WERI-Rb-1 (cell line): Measurements from ENCODE around the gene POLA1.

Source experiments
- DNase-seq: peaks from one replicate; pipeline ENCODE4 v3.0.0-alpha.2; 2020
- H3K27ac ChIP-seq: fragments of 250-450 bp; sonication (Bioruptor Pico); 2 replicates; pipeline ENCODE4 v1.5.1; 2020; ENCODE audit warnings: mild to moderate bottlenecking, moderate library complexity
- H3K27me3 ChIP-seq: fragments of 250-450 bp; sonication (Bioruptor Pico); 2 replicates; pipeline ENCODE4 v1.5.1; 2021; ENCODE audit warnings: mild to moderate bottlenecking, low read depth, moderate library complexity; ENCODE audit not compliant: insufficient read depth, severe bottlenecking
- H3K36me3 ChIP-seq: fragments of 250-450 bp; sonication (Bioruptor Pico); 2 replicates; pipeline ENCODE4 v1.5.1; 2020; ENCODE audit warnings: mild to moderate bottlenecking, moderate library complexity
- H3K4me3 ChIP-seq: 2 replicates; pipeline ENCODE4 v1.5.1; 2011; ENCODE audit warnings: low read depth, mild to moderate bottlenecking, control low read depth, low read length
- H3K9me3 ChIP-seq: fragments of 250-450 bp; sonication (Bioruptor Pico); 2 replicates; pipeline ENCODE4 v1.5.1; 2021; ENCODE audit warnings: mild to moderate bottlenecking, moderate library complexity; ENCODE audit not compliant: severe bottlenecking
- CTCF ChIP-seq: IDR thresholded peaks from 2 replicates; pipeline ENCODE4 v1.5.1; 2011; ENCODE audit warnings: low read depth, mild to moderate bottlenecking, control low read depth, inconsistent platforms, low read length

The POLA1 gene

DNA sequence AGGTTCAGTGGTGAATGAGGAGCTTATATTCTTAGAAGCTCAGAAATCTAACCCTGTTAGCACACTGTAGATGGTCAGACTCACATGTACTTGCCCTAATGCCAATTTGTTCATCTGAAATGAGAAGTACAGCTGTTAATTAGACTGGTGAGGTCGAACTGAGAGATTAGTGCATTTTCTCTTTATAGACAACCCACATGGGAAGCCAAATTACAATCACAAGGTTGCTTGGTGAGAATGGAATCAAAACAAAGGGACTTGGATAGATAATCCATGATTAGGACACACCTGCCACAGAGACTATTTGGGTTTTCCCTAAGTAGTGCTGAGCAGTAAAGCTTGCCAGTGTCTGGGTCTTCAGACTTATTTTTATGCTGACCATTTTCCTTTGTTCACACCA lies 88.3 kb downstream of the POLA1 start:
- Histone ChIP-seq H3K36me3 (peaks cover 3% of the 10 kb centered on the region; the same call in 1 of the 2 replicates), H3K27ac (no peak overlapping the region), H3K27me3 (no peaks in the 10 kb centered on the region), H3K9me3 (no peaks in the 10 kb centered on the region), H3K4me3 (no peak overlapping the region)
- DNase-seq: no peak
- TF ChIP-seq CTCF: no peak

- H3K36me3 ChIP-seq: no peaks in the 10 kb centered on the region
- H3K9me3 ChIP-seq: no peaks in the 10 kb centered on the region
- DNase-seq: no peak
- no peak overlapping the region for H3K27ac ChIP-seq
- H3K27me3 ChIP-seq: no peaks in the 10 kb centered on the region
- no peak overlapping the region for H3K4me3 ChIP-seq
- TF ChIP-seq CTCF: no peak
These were observed 95.3 kb downstream of the POLA1 start for GRCh38 chrX:24789047-24789446.

- Histone ChIP-seq H3K4me3 (no peak overlapping the region), H3K9me3 (no peaks in the 10 kb centered on the region), H3K36me3 (no peaks in the 10 kb centered on the region), H3K27ac (no peak overlapping the region), H3K27me3 (no peaks in the 10 kb centered on the region)
- no peak for DNase-seq
- TF ChIP-seq CTCF: no peak
These were observed 96.4 kb downstream of the POLA1 start for GRCh38 chrX:24790166-24790565.

DNA sequence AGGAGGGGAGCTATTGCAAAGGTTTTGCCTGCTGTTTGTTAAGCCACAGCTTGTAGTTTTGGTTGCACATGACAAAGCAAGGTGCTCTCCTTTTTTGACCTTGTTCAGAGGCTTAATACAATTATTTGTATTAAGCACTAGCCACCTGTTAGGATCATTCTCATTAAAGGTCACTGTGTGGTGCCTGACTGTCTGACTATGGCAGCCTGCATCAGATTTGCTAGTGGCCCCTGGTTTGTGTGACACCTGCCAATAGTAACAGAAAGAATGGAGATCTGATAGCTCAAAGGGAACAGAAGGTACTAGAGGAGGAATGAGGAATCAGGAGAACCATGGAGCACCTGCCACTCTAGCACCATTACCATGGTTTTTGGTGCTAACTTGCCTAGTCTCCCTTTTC lies 102.5 kb downstream of the POLA1 start:
- Histone ChIP-seq H3K36me3 (no peaks in the 10 kb centered on the region), H3K9me3 (no peaks in the 10 kb centered on the region), H3K27me3 (no peaks in the 10 kb centered on the region), H3K27ac (peak overlapping the region; percentile 43), H3K4me3 (no peak overlapping the region)
- DNase-seq: peak; percentile 40
- TF ChIP-seq CTCF: no peak

GRCh38 chrX:24799078-24799477 lies 105.4 kb downstream of the POLA1 start:
- DNase-seq: peak; percentile 36
- no peak for TF ChIP-seq CTCF
- Histone ChIP-seq H3K27me3 (no peaks in the 10 kb centered on the region), H3K9me3 (no peaks in the 10 kb centered on the region), H3K4me3 (no peak overlapping the region), H3K36me3 (no peaks in the 10 kb centered on the region), H3K27ac (peak overlapping the region; percentile 68)

DNA sequence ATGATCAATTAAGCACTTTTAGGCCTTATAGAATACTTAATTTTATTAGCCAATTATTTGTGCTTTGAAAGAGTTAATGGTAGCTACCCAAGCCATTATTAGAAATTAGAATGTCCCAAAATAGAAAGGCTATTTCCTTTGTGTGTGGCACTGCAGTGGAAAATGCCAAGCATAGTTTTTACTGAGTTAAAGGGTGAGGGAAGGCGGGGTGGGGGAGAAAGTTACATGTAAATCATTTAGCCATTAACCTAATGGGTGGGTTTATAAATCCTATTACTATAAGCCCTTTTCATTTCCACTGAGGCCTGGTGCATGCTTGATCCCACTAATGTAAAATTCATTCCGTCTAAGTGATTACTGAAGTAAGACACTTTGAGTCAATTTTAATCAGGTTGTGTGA lies 105.8 kb downstream of the POLA1 start:
- Histone ChIP-seq H3K36me3 (no peaks in the 10 kb centered on the region), H3K9me3 (no peaks in the 10 kb centered on the region), H3K27ac (peak overlapping the region; percentile 57), H3K4me3 (no peak overlapping the region), H3K27me3 (no peaks in the 10 kb centered on the region)
- DNase-seq: peak; percentile 53
- no peak for TF ChIP-seq CTCF
